Activated T-helper 1 cell treated with Interleukin-2 at 50 U/mL for 16 hours (primary cell): ENCODE measurements around the gene STKLD1.

Source experiments
- DNase-seq: peaks from one replicate; pipeline ENCODE4 v3.0.0-alpha.2; 2020; ENCODE audit warnings: low read depth

Gene STKLD1

GRCh38 chr9:133417541-133418461 is 41.6 kb downstream of the STKLD1 start, which contains the start of gene REXO4:
Gene REXO4 (minus strand): TSS chr9:133418010. CDS start chr9:133417844, 166 bp downstream.
- DNase-seq = peak; percentile 69

- DNase-seq = no peak
Observed at GRCh38 chr9:133419005-133419404, 42.8 kb downstream of the STKLD1 start.

- DNase-seq = no peak
Observed at GRCh38 chr9:133420392-133420827, 44.2 kb downstream of the STKLD1 start.

GRCh38 chr9:133421615-133422542 is 45.7 kb downstream of the STKLD1 start, which contains the start of gene ADAMTS13:
Gene ADAMTS13 (plus strand): TSS chr9:133422367. CDS start chr9:133422444, 77 bp downstream.
- no peak for DNase-seq

- no peak for DNase-seq
Observed at GRCh38 chr9:133423216-133423615, 47.0 kb downstream of the STKLD1 start.

- no peak for DNase-seq
Observed at GRCh38 chr9:133424187-133424586, 48.0 kb downstream of the STKLD1 start.

GRCh38 chr9:133425049-133425632 is 49.0 kb downstream of the STKLD1 start:
- DNase-seq = no peak

- DNase-seq = no peak
Observed at GRCh38 chr9:133426011-133426410, 49.8 kb downstream of the STKLD1 start.

- DNase-seq = no peak
Observed at GRCh38 chr9:133427658-133428348, 51.6 kb downstream of the STKLD1 start.

- no peak for DNase-seq
Observed at GRCh38 chr9:133428617-133429101, 52.5 kb downstream of the STKLD1 start.

GRCh38 chr9:133429214-133429613 is 53.0 kb downstream of the STKLD1 start:
- DNase-seq = no peak

GRCh38 chr9:133429641-133430161 is 53.5 kb downstream of the STKLD1 start:
- DNase-seq = no peak

GRCh38 chr9:133430244-133430643 is 54.1 kb downstream of the STKLD1 start:
- no peak for DNase-seq

- DNase-seq = no peak
Observed at GRCh38 chr9:133433351-133433843, 57.2 kb downstream of the STKLD1 start.

GRCh38 chr9:133436681-133437080 is 60.5 kb downstream of the STKLD1 start:
- DNase-seq = no peak

- no peak for DNase-seq
Observed at GRCh38 chr9:133437753-133438531, 61.8 kb downstream of the STKLD1 start.

GRCh38 chr9:133439337-133439736 is 63.2 kb downstream of the STKLD1 start:
- DNase-seq = no peak

GRCh38 chr9:133440874-133441273 is 64.7 kb downstream of the STKLD1 start:
- no peak for DNase-seq

- no peak for DNase-seq
Observed at GRCh38 chr9:133441571-133441970, 65.4 kb downstream of the STKLD1 start.

GRCh38 chr9:133443248-133443647 is 67.1 kb downstream of the STKLD1 start:
- no peak for DNase-seq
